Neural progenitor cell (in vitro differentiated cells): Measurements from ENCODE around the gene TM9SF4. TPM values are rescaled to one million over a fixed set of nuclear protein-coding genes. Genes with fewer than 3 reads are reported as not detected.

Experiments
- DNase-seq: peaks from one replicate; pipeline ENCODE4 v3.0.0-alpha.2; 2016; ENCODE audit warnings: low spot score
- H2AFZ ChIP-seq: fragments of 200-600 bp; sonication (generic); replicated peaks from 2 replicates; pipeline ENCODE4 v1.6.1; 2016; ENCODE audit warnings: antibody characterized with exemption
- H3F3A ChIP-seq: fragments of 200-600 bp; sonication (generic); 2 replicates; pipeline ENCODE4 v1.6.1; 2016; ENCODE audit warnings: antibody characterized with exemption, low read depth
- H3K27ac ChIP-seq: fragments of 200-600 bp; sonication (generic); 2 replicates; pipeline ENCODE4 v1.5.1; 2016; ENCODE audit warnings: mild to moderate bottlenecking
- H3K27me3 ChIP-seq: fragments of 200-600 bp; sonication (generic); 2 replicates; pipeline ENCODE4 v1.6.1; 2016; ENCODE audit warnings: mild to moderate bottlenecking, moderate library complexity
- H3K36me3 ChIP-seq: fragments of 200-600 bp; sonication (generic); 2 replicates; pipeline ENCODE4 v1.5.1; 2016
- H3K4me1 ChIP-seq: fragments of 200-600 bp; sonication (generic); 2 replicates; pipeline ENCODE4 v1.6.1; 2016; ENCODE audit warnings: mixed run types
- H3K4me2 ChIP-seq: fragments of 200-600 bp; sonication (generic); 2 replicates; pipeline ENCODE4 v1.6.1; 2016
- H3K4me3 ChIP-seq: fragments of 200-600 bp; sonication (generic); 2 replicates; pipeline ENCODE4 v1.5.1; 2016
- H3K79me2 ChIP-seq: fragments of 200-600 bp; sonication (generic); 2 replicates; pipeline ENCODE4 v1.6.1; 2016; ENCODE audit warnings: low read depth
- H3K9ac ChIP-seq: fragments of 200-600 bp; sonication (generic); 2 replicates; pipeline ENCODE4 v1.6.1; 2016
- H3K9me3 ChIP-seq: fragments of 200-600 bp; sonication (generic); 2 replicates; pipeline ENCODE4 v1.5.1; 2016; ENCODE audit warnings: low read depth
- H4K20me1 ChIP-seq: fragments of 200-600 bp; sonication (generic); 2 replicates; pipeline ENCODE4 v1.6.1; 2016; ENCODE audit warnings: low read depth
- H3K27ac Mint-ChIP-seq: 3 replicates; pipeline ENCODE4 v1.8.0; 2021; ENCODE audit warnings: mixed read lengths
- H3K27me3 Mint-ChIP-seq: 2 replicates; pipeline ENCODE4 v1.8.0; 2022; ENCODE audit warnings: low read depth, mild to moderate bottlenecking, inconsistent platforms, moderate library complexity, mixed read lengths; ENCODE audit not compliant: insufficient read depth
- H3K36me3 Mint-ChIP-seq: 3 replicates; pipeline ENCODE4 v1.8.0; 2021; ENCODE audit warnings: mixed read lengths
- H3K4me1 Mint-ChIP-seq: 3 replicates; pipeline ENCODE4 v1.8.0; 2021; ENCODE audit warnings: mixed read lengths
- H3K4me3 Mint-ChIP-seq: 3 replicates; pipeline ENCODE4 v1.8.0; 2021; ENCODE audit warnings: mild to moderate bottlenecking, moderate library complexity, mixed read lengths
- H3K9me3 Mint-ChIP-seq: 3 replicates; pipeline ENCODE4 v1.8.0; 2020; ENCODE audit warnings: mixed read lengths
- CTCF ChIP-seq: fragments of 200-600 bp; sonication (generic); IDR thresholded peaks from 2 replicates; pipeline ENCODE4 v1.5.1; 2017; ENCODE audit warnings: antibody characterized with exemption, mild to moderate bottlenecking
- EZH2 ChIP-seq: fragments of 200-600 bp; sonication (generic); IDR thresholded peaks from 2 replicates; pipeline ENCODE4 v1.6.1; 2017; ENCODE audit warnings: antibody characterized with exemption, mild to moderate bottlenecking, moderate library complexity
- EZH2phosphoT487 ChIP-seq: fragments of 200-600 bp; sonication (generic); IDR thresholded peaks from 2 replicates; pipeline ENCODE4 v1.6.1; 2017; ENCODE audit warnings: antibody characterized with exemption
- total RNA-seq: library from RNA; depleted of rRNA; stranded (reverse); fragments of >200 nt; gene quantifications from 2 replicates; pipeline ENCODE4 v1.2.3, GENCODE V29; 2015; ENCODE audit warnings: low replicate concordance

Gene TM9SF4
- total RNA-seq, 1 donor from 2014 or later: 27.9 TPM

- Mint-ChIP-seq H3K4me3 (peak overlapping the region; percentile 84), H3K4me1 (peaks cover 15% of the 10 kb centered on the region), H3K9me3 (no peaks in the 10 kb centered on the region), H3K27me3 (peaks cover 10% of the 10 kb centered on the region), H3K36me3 (peaks cover 19% of the 10 kb centered on the region), H3K27ac (peak overlapping the region; percentile 27)
- Histone ChIP-seq H4K20me1 (peaks cover 50% of the 10 kb centered on the region), H3K9me3 (no peaks in the 10 kb centered on the region), H3F3A (peaks cover 29% of the 10 kb centered on the region), H3K4me3 (peak overlapping the region; percentile 74), H3K79me2 (peaks cover 32% of the 10 kb centered on the region), H3K27ac (peak overlapping the region; percentile 35), H3K9ac (peak overlapping the region; percentile 63), H2AFZ (peak overlapping the region; percentile 86), H3K36me3 (no peaks in the 10 kb centered on the region), H3K4me1 (peaks cover 15% of the 10 kb centered on the region), H3K27me3 (no peaks in the 10 kb centered on the region), H3K4me2 (peak overlapping the region; percentile 78)
- DNase-seq: peak; percentile 44
- TF ChIP-seq CTCF (no peak), EZH2 (no peak)
Measured at GRCh38 chr20:32190616-32191415, 81.3 kb downstream of the TM9SF4 start.

- TF ChIP-seq CTCF (no peak), EZH2 (no peak), EZH2phosphoT487 (no peak)
- Mint-ChIP-seq H3K27me3 (peaks cover 10% of the 10 kb centered on the region), H3K36me3 (peaks cover 19% of the 10 kb centered on the region), H3K9me3 (no peaks in the 10 kb centered on the region), H3K4me1 (peaks cover 15% of the 10 kb centered on the region), H3K27ac (no peak overlapping the region), H3K4me3 (peak overlapping the region; percentile 84)
- Histone ChIP-seq H3K79me2 (peaks cover 37% of the 10 kb centered on the region), H3F3A (peaks cover 29% of the 10 kb centered on the region), H3K27ac (no peak overlapping the region), H3K9ac (no peak overlapping the region), H3K9me3 (no peaks in the 10 kb centered on the region), H3K4me2 (peak overlapping the region; percentile 78), H3K4me3 (no peak overlapping the region), H4K20me1 (peaks cover 56% of the 10 kb centered on the region), H3K4me1 (peaks cover 15% of the 10 kb centered on the region), H2AFZ (no peak overlapping the region), H3K27me3 (no peaks in the 10 kb centered on the region), H3K36me3 (no peaks in the 10 kb centered on the region)
- DNase-seq: no peak
Measured at GRCh38 chr20:32191422-32191821, 81.9 kb downstream of the TM9SF4 start.

GRCh38 chr20:32191873-32192272 is 82.4 kb downstream of the TM9SF4 start:
- H4K20me1 ChIP-seq: peaks cover 61% of the 10 kb centered on the region
- no peaks in the 10 kb centered on the region for H3K27me3 ChIP-seq
- TF ChIP-seq EZH2phosphoT487 (no peak), EZH2 (no peak), CTCF (no peak)
- no peak overlapping the region for H3K4me2 ChIP-seq
- H3K9me3 ChIP-seq: no peaks in the 10 kb centered on the region
- peaks cover 19% of the 10 kb centered on the region for H3K36me3 Mint-ChIP-seq
- peaks cover 15% of the 10 kb centered on the region for H3K4me1 ChIP-seq
- H2AFZ ChIP-seq: no peak overlapping the region
- peaks cover 10% of the 10 kb centered on the region for H3K27me3 Mint-ChIP-seq
- peaks cover 15% of the 10 kb centered on the region for H3K4me1 Mint-ChIP-seq
- no peaks in the 10 kb centered on the region for H3K9me3 Mint-ChIP-seq
- H3K4me3 ChIP-seq: no peak overlapping the region
- H3K27ac Mint-ChIP-seq: no peak overlapping the region
- no peak overlapping the region for H3K4me3 Mint-ChIP-seq
- no peaks in the 10 kb centered on the region for H3K36me3 ChIP-seq
- H3K9ac ChIP-seq: no peak overlapping the region
- no peak for DNase-seq
- H3K79me2 ChIP-seq: peaks cover 38% of the 10 kb centered on the region
- H3F3A ChIP-seq: peaks cover 29% of the 10 kb centered on the region
- H3K27ac ChIP-seq: peak overlapping the region; percentile 14
